Esophagus squamous epithelium (tissue), 4 donors: Measurements from ENCODE around the gene CACNA1D.

Experiments used
- POLR2A ChIP-seq, 4 donors: fragments of 450-650 bp; IDR thresholded peaks; one replicate each; pipeline ENCODE4 v1.6.1; 2017; ENCODE audit warnings: antibody characterized with exemption in 4 of 4, mild to moderate bottlenecking in 4 of 4, moderate library complexity in 3 of 4
- TF ChIP-seq, protein P1 (sequence below), 6 experiments: fragments of 450-650 bp in 4 of 6; fragments of 200-600 bp in 2 of 6; sonication (generic) in 2 of 6; IDR thresholded peaks; one replicate each; pipeline ENCODE4 v1.5.1; 2016 to 2019; ENCODE audit warnings: antibody characterized with exemption in 6 of 6, mild to moderate bottlenecking in 4 of 6, moderate library complexity in 4 of 6

DNA sequence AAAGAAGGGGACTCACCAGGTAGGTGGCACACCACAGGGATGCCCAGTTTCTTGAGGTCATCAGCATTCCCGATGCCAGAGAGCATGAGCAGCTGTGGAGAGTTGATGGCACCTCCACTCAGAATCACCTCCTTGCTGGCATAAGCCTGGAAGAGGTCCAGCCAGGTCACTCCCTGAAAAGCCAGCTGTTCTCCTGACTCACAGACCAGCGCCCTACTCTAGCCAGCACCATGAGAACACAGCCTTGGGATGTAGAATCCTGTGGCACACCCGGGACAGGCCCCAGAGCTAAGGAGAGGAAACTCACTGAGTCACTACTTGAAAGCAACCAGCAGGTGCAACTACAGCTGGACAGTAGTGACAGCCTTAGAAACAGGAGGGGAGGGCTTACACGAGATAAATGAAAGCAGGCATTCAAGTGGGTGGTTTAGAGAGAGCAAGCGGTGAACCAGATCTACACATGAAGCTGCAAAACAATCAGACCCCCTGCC is 327.3 kb downstream of the CACNA1D start:
- TF ChIP-seq POLR2A (IDR thresholded peaks at IDR 0.05) = no peak
- TF ChIP-seq, protein P1, sequence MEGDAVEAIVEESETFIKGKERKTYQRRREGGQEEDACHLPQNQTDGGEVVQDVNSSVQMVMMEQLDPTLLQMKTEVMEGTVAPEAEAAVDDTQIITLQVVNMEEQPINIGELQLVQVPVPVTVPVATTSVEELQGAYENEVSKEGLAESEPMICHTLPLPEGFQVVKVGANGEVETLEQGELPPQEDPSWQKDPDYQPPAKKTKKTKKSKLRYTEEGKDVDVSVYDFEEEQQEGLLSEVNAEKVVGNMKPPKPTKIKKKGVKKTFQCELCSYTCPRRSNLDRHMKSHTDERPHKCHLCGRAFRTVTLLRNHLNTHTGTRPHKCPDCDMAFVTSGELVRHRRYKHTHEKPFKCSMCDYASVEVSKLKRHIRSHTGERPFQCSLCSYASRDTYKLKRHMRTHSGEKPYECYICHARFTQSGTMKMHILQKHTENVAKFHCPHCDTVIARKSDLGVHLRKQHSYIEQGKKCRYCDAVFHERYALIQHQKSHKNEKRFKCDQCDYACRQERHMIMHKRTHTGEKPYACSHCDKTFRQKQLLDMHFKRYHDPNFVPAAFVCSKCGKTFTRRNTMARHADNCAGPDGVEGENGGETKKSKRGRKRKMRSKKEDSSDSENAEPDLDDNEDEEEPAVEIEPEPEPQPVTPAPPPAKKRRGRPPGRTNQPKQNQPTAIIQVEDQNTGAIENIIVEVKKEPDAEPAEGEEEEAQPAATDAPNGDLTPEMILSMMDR (IDR thresholded peaks at IDR 0.05) = peak in 1 of 6 experiments; percentile 17
